ENCODE measurements around the gene BSN.
"Not testable (repeated sequence)": the region's sequence is repeated elsewhere in the genome, so short reads cannot be mapped to it uniquely, and the experiment has no call there.

The BSN gene

DNA sequence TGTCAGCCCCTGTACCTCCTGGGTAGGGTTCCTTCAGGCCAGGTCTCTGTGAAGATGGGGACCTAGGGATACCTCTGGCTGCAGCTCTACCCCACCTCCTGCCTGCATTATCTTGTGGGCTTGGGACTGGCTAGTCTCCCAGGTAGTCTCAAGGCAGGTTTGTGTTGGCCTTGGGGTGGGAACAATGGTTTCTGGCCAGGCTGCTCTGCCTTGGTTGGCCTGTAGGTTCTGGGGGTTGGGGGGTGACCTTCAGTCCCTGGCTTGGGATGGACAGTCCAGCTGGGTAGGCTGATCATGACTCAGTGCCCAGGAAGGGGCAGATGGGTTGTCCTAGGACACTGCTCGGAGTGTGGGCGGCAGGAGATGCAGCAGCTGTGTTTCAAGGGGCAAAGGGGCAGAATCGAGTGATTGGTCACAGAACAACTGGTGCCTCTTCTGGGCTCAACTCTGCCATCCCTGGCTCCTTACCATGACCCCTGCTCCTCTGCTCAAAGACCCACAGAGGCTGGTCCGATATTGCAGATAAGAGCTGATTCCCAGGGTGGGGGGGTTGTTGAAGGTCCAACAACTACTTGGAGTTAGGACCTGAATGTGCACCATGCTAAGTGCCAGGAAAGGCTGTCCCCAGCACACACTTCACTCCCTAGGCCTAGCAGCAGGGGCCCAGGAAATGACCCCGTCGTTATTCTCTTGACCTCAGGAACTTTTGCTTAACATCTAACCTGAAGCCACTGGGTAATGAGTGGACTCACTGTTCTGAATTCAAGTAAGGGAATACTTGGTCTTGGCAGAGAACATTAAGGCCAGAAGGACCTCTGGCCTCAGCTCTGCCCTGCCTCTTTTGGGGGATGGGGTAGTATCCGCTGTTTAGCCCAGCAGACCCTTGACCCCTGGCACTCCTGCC, 18.1 kb upstream of the BSN start:
- DNase-seq, result no peak

DNA sequence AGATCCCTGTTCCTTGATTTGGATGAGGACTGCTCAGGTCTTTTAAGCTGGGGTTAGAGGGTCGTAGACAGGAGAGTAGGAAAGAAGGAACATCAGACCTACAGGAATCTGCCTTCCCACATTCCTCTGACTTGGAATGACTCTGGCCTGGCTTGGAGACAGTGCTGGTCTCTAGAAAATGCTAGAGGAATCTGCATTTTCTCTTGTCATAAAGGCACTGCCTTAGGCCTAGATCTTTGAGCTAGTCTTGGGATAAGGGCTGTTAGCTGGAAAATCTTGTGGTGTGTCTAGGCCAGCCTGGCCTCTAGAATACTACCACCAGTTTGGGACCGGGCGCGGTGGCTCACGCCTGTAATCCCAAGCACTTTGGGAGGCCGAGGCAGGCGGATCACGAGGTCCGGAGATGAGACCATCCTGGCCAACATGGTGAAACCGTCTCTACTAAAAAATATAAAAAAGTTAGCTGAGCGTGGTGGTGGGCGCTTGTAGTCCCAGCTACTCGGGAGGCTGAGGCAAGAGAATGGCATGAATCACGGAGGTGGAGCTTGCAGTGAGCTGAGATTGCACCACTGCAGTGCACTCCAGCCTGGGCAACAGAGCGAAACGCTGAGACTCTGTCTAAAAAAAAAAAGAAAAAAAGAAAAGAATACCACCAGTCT, 17.3 kb upstream of the BSN start:
- DNase-seq, result no peak

DNA sequence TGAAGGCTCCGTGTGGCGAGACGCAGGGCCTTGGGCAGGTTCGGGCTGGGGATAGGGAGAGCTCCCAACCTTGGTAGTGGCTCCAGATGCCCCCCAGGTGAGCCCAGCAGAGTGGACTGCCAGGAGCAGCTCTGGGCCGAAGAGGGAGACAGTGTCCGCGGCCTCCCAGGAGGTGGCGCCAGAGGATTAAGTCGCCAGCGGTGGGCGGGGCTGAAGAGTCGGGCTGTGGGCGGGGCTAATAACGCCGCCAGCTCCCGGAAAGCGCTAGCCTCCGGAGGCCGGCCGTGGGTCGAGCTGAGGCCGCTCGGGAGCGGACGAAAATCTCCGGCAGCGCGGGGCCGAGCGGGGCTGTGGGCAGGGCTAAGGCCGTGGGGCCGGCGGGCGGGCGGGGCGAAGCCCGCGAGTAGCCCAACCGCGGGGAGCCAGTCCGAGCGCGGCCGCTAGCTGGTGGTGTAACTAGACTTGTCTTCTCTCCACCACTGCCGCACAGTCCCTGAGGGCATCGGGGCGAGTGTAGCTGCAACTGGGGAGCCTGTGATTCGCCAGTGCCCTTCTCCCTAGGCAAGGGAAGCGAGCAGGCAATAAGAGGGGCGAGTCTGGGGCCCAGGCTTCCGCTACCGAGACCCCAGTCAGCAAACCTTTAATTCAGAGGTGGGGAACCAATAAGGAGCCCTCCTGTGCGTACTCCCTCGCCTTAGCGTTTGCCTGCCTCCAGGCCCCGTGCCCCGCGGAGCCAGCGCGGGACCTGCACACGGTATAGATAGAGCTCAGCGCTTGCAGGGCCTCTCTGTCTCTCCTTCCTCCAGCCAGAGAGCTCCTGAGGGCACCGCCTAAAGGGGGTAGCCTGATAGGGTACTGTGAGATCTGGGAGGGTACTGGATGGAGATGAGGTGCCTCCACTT, 14.4 kb upstream of the BSN start:
- DNase-seq, result peak; percentile 89

DNA sequence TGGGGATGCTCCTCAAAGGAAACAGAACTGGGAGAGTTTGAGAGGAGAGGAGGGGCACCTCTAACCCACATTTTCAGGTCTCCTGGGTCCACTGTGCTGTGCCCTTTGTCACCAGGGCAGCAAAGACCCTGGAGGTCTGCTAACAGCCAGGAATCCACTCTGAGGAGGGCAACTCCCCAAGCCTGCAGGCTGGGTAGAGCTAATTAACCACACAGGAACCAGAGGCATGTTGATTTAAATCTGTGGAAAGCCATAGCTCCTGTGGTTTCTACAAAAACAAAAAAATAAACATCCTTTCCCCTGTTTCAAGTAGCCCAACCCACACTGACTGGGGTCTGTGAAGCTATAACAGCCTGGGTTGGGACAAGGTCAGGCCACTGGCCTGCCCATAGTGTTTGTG, 2.2 kb upstream of the BSN start:
- DNase-seq, result no peak

DNA sequence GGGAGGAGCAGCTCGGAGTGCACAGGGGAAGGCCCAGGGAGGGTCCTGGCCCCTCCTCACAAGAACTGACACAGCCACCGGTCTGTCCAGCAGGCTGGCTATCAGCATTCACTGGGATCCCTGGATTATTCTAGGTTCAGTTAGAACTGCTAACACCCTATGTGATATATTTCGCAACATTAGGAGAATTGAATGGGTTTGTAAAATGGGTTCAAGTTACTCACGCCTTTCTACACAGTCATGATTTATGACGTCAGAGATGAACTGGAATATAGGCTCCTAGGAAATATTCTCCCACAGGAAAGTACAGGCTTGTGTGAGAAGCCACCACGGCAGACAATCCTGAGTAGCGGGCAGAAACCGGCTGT, 969 bp upstream of the BSN start:
- no peak for DNase-seq

DNA sequence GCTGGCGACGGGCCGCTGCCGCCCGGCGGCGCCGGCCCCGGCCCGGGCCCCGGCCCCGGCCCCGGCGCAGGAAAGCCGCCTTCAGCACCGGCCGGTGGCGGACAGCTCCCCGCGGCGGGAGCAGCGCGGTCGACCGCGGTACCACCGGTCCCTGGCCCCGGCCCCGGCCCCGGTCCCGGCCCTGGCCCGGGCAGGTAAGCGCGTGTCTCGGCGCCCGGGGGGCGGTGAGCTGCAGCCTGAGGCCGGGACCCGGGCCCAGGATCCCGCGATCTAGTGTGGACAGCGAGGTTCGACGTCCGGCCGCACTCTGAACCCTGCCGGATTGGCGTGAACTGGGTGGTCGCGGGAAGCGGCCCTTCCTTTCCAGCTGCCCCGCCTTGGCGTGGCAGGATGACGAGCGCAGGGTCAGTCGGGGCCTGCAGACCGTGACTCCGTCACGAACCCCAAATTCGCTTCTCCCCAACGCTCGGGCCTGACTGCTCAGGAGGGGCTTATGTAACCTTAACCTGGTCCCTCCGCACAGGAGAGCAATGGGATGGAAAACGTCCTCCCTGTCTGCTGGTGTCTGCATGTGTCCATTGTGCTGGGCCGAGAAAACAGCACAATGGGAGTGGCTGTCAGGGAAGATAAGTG, 472 bp downstream of the BSN start:
- DNase-seq, result peak; percentile 30

DNA sequence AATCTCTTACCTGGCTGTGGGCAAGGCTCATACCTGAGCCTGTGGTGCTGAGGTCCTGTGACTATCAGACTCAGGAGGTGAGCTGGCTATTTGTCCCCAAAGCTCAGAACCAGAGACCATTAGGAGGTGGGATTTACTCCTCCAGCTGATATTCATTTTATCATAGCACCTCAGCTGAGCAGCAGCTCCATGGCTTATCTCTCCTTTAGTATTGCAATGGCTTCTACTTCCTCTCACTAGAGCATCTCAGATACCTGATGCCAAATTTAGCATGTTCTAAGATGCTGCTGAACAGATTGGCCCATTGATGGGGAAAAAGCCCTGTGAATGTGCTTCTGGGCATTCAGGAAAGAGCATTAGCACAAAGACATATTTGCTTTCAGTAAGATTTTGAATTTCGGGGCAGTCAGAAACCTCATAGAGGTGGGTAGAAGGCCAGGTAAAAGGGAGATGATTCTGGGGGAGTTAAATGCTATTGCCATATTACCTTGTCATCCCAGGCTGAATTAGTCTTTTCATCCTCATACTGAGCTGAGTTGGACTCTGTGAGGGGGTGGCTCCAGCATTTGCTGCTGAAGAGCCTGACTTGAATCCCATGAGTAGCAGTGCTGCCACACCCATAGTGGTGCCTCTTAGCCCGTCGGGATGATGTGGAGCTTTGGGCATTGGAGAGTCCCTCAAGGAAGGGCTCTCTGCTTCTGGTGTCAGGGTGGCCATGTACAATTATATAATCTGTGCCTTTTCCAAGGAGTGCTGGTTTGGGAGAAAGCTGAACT, 2.4 kb downstream of the BSN start:
- DNase-seq, result no peak

DNA sequence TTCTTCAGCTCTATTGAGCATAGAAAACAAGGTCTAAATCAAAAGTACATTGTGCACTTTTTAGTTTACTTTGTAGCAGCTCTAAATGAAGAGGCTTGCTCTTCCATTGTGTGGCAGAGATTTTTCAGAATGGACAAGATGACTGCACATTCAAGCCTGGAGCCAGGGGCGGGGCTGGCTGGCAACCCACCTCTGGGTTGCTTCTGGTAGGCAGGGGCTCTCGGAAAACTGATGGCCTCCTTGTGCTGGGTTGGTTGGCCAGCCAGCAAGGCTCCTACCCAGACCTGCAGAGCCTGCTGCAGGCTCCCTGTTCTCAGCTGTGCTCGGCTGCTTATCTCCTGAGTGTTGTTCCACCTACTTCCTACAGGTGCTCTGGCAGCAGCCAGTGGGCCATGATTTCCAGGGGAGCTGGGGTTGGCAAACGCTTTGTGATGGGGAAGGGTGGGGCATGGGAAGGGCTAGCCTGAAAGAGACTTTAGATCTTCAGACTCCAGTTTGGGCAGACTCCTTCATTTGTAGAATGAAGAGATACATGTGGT, 8.8 kb downstream of the BSN start:
- no peak for DNase-seq

DNA sequence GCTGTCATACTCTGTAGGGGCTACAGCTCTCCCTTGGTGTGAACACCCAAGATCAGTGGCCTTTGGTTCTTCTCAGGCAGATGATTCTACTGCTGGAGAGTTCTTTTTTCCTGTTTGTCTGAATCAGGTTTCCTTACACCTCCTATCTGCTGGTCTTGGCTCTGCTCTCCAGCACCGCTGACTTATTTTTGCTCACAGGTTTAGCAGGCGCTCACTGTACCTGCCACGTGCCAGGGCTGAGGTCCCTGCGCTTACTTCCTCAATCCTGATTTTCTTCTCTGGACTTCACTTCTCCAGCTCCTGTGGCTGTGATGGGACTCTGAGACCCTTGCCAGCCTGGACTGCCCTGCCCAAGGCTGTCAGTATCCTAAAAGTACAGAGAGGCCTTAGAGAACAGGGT, 9.5 kb downstream of the BSN start:
- DNase-seq, result no peak

DNA sequence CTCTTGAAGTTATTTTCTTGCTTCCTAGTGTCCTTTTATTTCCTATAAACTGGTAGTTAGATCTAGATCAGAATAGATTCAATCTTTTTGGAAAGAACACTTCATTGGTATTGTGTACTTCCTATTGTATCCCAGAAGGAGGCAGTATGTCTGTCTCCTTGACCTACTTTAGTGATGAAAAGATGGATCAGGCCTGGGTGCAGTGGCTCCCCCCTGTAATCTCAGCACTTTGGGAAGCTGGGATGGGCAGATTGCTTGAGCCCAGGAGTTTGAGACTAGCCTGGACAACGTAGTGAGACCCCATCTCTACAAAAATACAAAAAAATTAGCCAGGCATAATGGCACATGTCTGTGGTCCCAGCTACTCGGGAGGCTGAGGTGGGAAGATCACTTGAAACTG, 12.0 kb downstream of the BSN start:
- DNase-seq, result peak; percentile 21

DNA sequence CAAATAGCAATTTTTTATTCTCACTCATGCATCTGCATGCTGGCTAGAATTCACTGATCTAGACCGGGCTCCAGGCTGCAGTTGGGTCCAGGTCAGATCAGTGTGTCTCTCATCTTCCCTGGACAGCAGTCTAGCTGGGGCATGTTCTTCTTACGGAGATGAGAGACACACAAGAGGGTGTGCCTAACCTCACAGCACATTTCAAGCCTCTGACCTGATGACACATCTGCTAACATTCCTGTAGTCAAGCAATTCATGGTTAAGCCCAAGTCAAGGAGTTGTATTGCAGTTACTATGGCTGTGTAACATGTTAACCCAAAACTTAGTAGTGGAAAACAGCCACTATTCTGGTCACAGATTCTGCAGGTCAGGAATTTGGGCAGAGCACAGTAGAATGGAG, 13.1 kb downstream of the BSN start:
- DNase-seq, result no peak

DNA sequence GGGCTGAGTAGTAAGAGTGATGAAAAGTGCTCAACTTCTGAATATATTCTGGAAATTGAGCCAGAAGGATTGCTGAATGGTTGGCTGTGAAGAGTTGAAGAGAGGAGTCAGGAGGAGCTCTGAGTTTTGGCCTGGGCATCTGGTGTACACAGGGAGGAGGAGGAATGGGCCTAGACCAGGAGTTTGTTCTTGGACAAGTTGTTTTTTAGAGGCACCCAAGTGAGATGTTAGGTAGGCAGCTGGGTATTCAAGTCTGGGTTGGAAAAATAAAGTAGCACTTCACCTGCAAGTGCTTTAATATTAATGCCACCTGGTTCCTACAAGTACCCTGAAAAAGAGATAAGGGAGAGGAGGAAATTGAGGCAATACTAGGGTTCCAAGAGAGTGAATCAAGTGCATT, 14.7 kb downstream of the BSN start:
- no peak for DNase-seq

DNA sequence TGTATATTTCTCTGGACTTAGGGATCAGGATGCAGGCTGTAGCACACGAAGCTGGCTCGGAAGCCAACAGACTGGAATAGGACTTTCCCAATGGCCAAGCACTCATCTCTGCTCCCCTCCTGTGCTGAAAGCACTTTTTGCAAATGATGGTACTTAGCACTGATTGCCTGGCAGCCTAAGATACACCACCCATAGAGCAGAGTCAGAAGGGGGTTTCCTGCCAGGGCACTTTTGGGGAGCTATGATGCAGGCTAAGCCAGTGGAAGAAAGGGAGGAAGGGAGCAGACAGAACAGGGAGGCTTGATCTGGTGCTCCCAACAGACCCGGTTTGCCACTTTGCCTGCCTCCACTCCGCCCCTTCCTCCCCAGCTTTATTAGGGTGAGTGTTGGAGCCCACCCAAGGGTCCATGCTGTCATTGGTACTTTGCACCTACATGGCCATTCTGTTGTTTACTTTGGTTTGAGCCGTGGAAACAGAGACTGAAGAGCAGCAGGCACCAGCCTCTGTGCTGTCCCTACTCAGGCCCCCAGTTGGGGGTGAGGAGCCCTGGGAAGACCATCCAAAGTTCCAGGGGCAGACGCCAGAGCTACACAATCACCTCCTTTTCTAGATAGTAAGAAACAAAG, 15.9 kb downstream of the BSN start:
- no peak for DNase-seq

DNA sequence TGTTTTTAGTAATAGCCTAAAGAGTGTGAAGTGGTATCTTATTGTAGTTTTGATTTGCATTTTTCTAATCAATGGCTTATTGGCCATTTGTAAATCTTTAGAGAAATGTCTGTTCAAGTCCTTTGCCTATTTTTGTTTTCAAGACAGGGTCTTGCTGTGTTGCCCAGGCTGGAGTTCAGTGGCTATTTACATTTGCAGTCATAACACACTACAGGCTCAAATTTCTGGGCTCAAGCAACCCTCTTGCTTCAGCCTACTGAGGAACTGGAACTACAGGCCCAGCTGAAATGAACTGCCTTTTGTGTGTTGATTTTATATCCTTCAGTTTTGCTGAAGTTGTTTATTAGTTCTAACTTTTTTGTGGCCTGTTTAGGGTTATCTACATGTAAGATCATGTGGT, 27.9 kb downstream of the BSN start:
- no peak for DNase-seq

DNA sequence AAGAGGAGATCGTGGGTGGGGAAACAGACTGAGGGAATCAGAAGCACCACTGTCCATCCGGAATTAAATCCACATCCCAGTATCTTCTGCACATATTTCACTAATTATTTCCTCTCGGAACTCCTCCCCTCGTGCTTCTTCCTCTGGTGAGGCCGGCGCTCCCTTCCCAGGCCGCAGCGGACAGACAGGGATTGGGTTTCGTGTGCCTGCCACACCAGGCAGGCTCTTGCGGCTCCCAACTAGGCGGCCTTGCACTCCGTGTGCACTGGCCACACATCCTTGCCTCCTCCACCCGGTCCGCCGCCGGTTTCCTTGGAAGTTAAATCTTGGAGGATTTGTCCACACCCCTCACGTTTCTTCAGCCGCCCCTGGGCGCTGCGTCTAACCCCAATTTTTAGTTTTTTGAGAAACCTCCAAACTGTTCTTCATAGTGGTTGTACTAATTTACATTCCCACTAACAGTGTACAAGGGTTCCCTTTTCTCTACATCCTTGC, 31.0 kb downstream of the BSN start:
- not testable (repeated sequence) for DNase-seq

DNA sequence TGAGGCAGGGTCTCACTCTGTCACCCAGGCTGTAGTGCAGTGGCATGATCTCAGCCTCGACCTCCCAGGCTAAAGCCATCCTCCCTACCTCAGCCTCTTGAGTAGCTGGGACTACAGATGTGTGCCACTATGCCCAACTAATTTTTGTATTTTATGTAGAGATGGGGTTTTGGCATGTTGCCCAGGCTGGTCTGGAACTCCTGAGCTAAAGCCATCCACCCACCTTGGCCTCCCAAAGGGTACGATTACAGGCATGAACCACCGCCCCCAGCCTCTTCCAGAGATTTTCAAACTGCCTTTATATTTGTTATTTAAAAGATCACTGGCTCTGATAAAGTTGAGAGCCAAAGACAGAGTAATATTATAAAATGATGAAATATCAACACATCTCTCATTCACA, 37.3 kb downstream of the BSN start:
- DNase-seq, result no peak

DNA sequence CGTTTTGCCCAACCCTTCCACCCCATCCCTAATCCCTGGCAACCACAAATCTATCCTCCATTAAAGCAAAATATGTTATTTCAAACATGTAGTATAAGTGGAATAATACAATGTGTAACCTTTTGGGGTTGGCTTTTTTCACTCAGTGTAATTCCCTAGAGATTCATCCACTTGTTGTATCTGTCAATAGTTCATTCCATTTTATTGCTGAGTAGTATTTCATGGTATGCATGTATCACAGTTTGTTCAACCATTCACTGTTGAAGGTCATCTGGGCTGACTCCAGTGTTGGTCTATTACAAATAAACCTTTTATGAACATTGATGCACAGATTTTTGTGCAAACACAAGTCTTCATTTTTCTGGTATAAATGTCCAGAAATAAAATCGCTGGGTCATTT, 38.8 kb downstream of the BSN start:
- DNase-seq, result no peak

DNA sequence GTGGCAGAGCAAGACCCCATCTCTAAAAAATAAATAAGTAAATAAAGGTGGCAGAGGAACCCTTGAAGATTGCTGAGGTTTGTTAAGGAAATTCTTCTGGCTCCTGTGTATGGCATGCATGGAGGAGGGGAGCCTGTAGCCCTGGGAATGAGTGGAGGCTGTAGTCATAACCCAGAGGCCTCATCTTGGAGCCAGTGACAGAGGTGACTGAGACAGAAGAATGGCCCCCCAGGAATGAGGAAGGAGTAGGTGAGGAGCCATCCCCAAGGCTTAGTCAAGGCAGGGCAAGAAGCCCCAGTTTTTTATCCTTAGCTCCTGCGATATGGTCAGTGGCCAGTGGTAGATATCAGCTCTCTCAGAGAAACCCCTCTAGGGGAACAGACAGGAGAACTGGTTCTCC, 46.5 kb downstream of the BSN start:
- DNase-seq, result no peak

DNA sequence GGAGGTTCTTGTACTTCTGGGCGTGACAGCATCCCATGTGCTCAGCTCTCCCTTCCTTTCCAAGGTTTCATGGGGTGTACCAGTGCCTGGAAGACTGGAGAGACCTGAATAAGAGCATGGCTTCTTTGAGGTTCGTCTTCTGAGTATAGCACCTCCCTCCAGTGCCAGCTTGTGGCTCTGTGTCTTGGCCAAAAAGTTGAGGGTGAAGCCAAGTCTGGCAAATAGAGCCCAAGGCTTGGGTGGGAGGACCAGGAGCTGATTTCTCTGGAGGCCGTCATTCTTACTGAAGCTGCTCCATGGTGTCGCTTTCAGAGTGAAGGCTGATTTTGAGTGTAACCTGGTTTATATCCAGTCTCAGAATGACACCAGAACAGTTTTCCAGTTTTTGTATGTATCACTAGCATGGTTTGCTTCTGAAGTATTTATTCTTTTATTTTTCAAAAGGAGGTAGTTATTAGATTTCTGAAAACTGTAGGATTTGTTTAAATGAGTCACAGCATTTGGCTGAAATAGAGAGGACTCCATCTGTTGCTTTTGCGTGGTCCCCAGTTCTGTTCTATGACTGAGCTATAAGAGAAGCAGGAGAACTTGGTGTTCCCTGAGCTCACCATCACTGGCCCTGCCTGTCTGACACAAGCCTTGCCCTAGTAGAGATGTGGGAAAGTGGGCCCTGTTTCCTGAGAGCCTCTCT, 47.2 kb downstream of the BSN start:
- DNase-seq, result no peak

DNA sequence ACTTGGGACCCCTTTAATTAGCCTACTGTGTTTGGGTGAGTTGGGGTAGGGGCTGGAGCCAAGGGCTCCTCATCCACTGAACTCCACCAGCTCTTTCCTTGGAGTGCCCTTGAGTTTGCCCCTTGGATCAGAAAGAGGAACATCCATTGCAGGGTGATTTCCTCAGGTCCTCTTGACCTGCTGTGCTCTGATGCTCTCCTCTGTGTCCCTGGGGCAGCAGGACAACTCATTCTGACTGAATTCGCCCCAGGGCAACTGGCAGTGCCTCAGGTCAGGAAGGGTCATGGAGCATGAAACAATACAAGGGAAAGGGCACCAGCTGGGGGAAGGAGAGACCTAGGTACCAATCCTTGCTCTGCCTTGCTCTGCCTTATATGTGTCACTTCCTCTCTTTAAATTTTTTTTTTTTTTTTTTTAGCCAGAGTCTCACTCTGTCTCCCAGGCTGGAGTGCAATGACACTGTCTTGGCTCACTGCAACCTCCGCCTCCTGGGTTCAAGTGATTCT, 47.8 kb downstream of the BSN start:
- no peak for DNase-seq
